Activated CD4-positive, alpha-beta T cell treated with anti-CD3 and anti-CD28 coated beads, Interleukin-10, Interleukin-2, amounts not matched to agents 100 ng/mL and 50 ng/mL, durations not matched to agents 16 hours and 8 hours (primary cell): ENCODE data around the gene TXNDC15.
"Not testable (repeated sequence)": the region's sequence is repeated elsewhere in the genome, so short reads cannot be mapped to it uniquely, and the experiment has no call there.

Experiments
- DNase-seq: peaks from one replicate; pipeline ENCODE4 v3.0.0-alpha.2; 2020

TXNDC15 gene

GRCh38 chr5:134878403-134878802 lies 4.2 kb downstream of the TXNDC15 start:
- no peak for DNase-seq

- DNase-seq: no peak
These were observed 5.3 kb downstream of the TXNDC15 start for GRCh38 chr5:134879456-134879855.

- DNase-seq: not testable (repeated sequence)
These were observed 6.8 kb downstream of the TXNDC15 start for GRCh38 chr5:134880937-134881336.

GRCh38 chr5:134881711-134882110 lies 7.5 kb downstream of the TXNDC15 start:
- not testable (repeated sequence) for DNase-seq

- DNase-seq: no peak
These were observed 13.5 kb downstream of the TXNDC15 start for GRCh38 chr5:134887593-134888159.

GRCh38 chr5:134889335-134889734 lies 15.2 kb downstream of the TXNDC15 start:
- DNase-seq: no peak

- DNase-seq: no peak
These were observed 17.3 kb downstream of the TXNDC15 start for GRCh38 chr5:134891473-134891872.

GRCh38 chr5:134892282-134892681 lies 18.1 kb downstream of the TXNDC15 start:
- no peak for DNase-seq

GRCh38 chr5:134892926-134893325 lies 18.8 kb downstream of the TXNDC15 start:
- no peak for DNase-seq

GRCh38 chr5:134893748-134894505 lies 19.8 kb downstream of the TXNDC15 start:
- DNase-seq: no peak

- no peak for DNase-seq
These were observed 28.1 kb downstream of the TXNDC15 start for GRCh38 chr5:134902071-134902801.

GRCh38 chr5:134904610-134905245 lies 30.6 kb downstream of the TXNDC15 start, which contains the start of gene PCBD2:
Gene PCBD2 (plus strand): TSS chr5:134905131. CDS start chr5:134905140, 9 bp downstream.
- DNase-seq: peak; percentile 97

GRCh38 chr5:134905246-134905996 lies 31.2 kb downstream of the TXNDC15 start:
- DNase-seq: peak; percentile 70

- no peak for DNase-seq
These were observed 32.6 kb downstream of the TXNDC15 start for GRCh38 chr5:134906811-134907210.

- DNase-seq: not testable (repeated sequence)
These were observed 36.6 kb downstream of the TXNDC15 start for GRCh38 chr5:134910752-134911151.

- no peak for DNase-seq
These were observed 37.4 kb downstream of the TXNDC15 start for GRCh38 chr5:134911285-134912206.

- no peak for DNase-seq
These were observed 39.1 kb downstream of the TXNDC15 start for GRCh38 chr5:134913254-134913653.

- no peak for DNase-seq
These were observed 39.6 kb downstream of the TXNDC15 start for GRCh38 chr5:134913795-134914194.

- no peak for DNase-seq
These were observed 43.1 kb downstream of the TXNDC15 start for GRCh38 chr5:134917070-134917815.

GRCh38 chr5:134918861-134919260 lies 44.7 kb downstream of the TXNDC15 start:
- DNase-seq: no peak
